GM23338 (cell line): ENCODE results near the gene C1orf50. TPM values are rescaled to one million over a fixed set of nuclear protein-coding genes. Genes with fewer than 3 reads are reported as not detected.

Experiments used
- CREB1 ChIP-seq: fragments of 250-450 bp; sonication (Bioruptor Pico); IDR thresholded peaks from 2 replicates; pipeline ENCODE4 v1.5.0; 2020; ENCODE audit warnings: low read depth, mild to moderate bottlenecking, moderate library complexity
- CTCF ChIP-seq, 2 experiments: fragments of 200-600 bp in 1 of 2; sonication (generic) in 1 of 2; conservative IDR thresholded peaks; 2 replicates each; pipeline versions ENCODE4 v1.5.1 to v1.6.1; 2016 to 2017; ENCODE audit warnings: antibody characterized with exemption in 2 of 2, low read depth in 2 of 2, mild to moderate bottlenecking in 2 of 2, moderate library complexity in 1 of 2
- JUNB ChIP-seq: IDR thresholded peaks from one replicate; pipeline ENCODE4 v1.6.1; 2016; ENCODE audit warnings: antibody characterized with exemption; ENCODE audit not compliant: unreplicated experiment
- NANOG ChIP-seq: IDR thresholded peaks from 2 replicates; pipeline ENCODE4 v1.6.1; 2016; ENCODE audit warnings: antibody characterized with exemption, borderline replicate concordance
- POLR2AphosphoS5 ChIP-seq: IDR thresholded peaks from 2 replicates; pipeline ENCODE4 v1.6.1; 2016; ENCODE audit warnings: antibody characterized with exemption, low read depth
- REST ChIP-seq: IDR thresholded peaks from one replicate; pipeline ENCODE4 v1.6.1; 2018; ENCODE audit warnings: antibody characterized with exemption; ENCODE audit not compliant: unreplicated experiment
- STAT1 ChIP-seq: IDR thresholded peaks from one replicate; pipeline ENCODE4 v1.6.1; 2016; ENCODE audit warnings: antibody characterized with exemption; ENCODE audit not compliant: unreplicated experiment
- ZNF114 ChIP-seq: fragments of 250-450 bp; sonication (Bioruptor Pico); IDR thresholded peaks from 2 replicates; pipeline ENCODE4 v1.5.0; 2020; ENCODE audit warnings: mild to moderate bottlenecking, moderate library complexity
- ZNF462 ChIP-seq: fragments of 250-450 bp; sonication (Bioruptor Pico); IDR thresholded peaks from 2 replicates; pipeline ENCODE4 v1.5.0; 2020; ENCODE audit warnings: mild to moderate bottlenecking, moderate library complexity
- polyA plus RNA-seq: library from polyadenylated mRNA; unstranded; fragments of >200 nt; fragmentation: Nextera tagmentation; extraction: Ambion mirVana; gene quantifications from 2 replicates; pipeline ENCODE4 v1.2.1, GENCODE V29; 2016
- total RNA-seq: library from RNA; depleted of rRNA; stranded (reverse); fragments of >200 nt; shearing (Covaris generic); gene quantifications from 2 replicates; pipeline ENCODE4 v1.2.3, GENCODE V29; 2014

The C1orf50 gene
- total and polyA plus RNA-seq, 2 experiments from 2014 or later: 4.4 to 4.7 TPM

- TF ChIP-seq ZNF462 (CRISPR knock-in tag) (no peak), REST (no peak), POLR2AphosphoS5 (no peak), CREB1 (no peak), CTCF (conservative IDR thresholded peaks at IDR 0.05; ENCODE audit: low read depth in 2 of 2) (no peak), STAT1 (no peak), JUNB (no peak), NANOG (no peak), ZNF114 (CRISPR knock-in tag) (no peak)
These were observed 14.8 kb upstream of the C1orf50 start (continued) for GRCh38 chr1:42752284-42752683.
